T-cell (primary cell): ENCODE data around the gene TNPO3. TPM values are rescaled to one million over a fixed set of nuclear protein-coding genes. Genes with fewer than 3 reads are reported as not detected.

Experiments used
- ATAC-seq, 4 experiments: fragments of 200-7000 bp in 3 of 4; fragments of 150-1000 bp in 1 of 4; cut with Tn5 transposase; replicated peaks in 1 of 4; 1 replicate in 3 of 4; 2 replicates in 1 of 4; pipeline ENCODE4 v1.10.0; 2021; ENCODE audit warnings: moderate library complexity in 3 of 4, mild to moderate bottlenecking in 2 of 4, moderate number of reproducible peaks in 1 of 4
- CTCF ChIA-PET, 2 donors: fragments of 300-600 bp; sonication (Branson Sonifier 250); formaldehyde crosslinking; loops; one replicate each; lab custom pipeline; 2022; ENCODE audit warnings: antibody characterized with exemption in 2 of 2; lab: Charles Lee
- POLR2A ChIA-PET, 2 donors: fragments of 300-600 bp; sonication (Branson Sonifier 250); formaldehyde crosslinking; loops; one replicate each; lab custom pipeline; 2022; ENCODE audit warnings: antibody characterized with exemption in 2 of 2; lab: Charles Lee
- DNase-seq, 35 experiments: peaks; one replicate each; pipeline versions ENCODE4 v3.0.0 to v3.0.0-alpha.2; 2013 to 2023
- H3K27ac ChIP-seq: one replicate; pipeline ENCODE4 v1.5.1; 2013; ENCODE audit warnings: low read length
- H3K27me3 ChIP-seq, 2 experiments: replicated peaks in 1 of 2; 1 replicate in 1 of 2; 2 replicates in 1 of 2; pipeline versions ENCODE4 v1.6.1 to v1.7.0; 2013; ENCODE audit warnings: low read length in 1 of 2, mixed read lengths in 1 of 2; ENCODE audit not compliant: control insufficient read depth in 2 of 2, insufficient read depth in 2 of 2; ENCODE audit errors: extremely low read depth in 1 of 2
- H3K36me3 ChIP-seq, 2 donors: 1 replicate in 1 of 2; 2 replicates in 1 of 2; pipeline versions ENCODE4 v1.6.1 to v1.7.0; 2013; ENCODE audit warnings: low read length in 1 of 2; ENCODE audit not compliant: control insufficient read depth in 2 of 2, insufficient read depth in 1 of 2; ENCODE audit errors: extremely low read depth in 1 of 2
- H3K4me1 ChIP-seq, 2 experiments: 1 replicate in 1 of 2; 2 replicates in 1 of 2; pipeline versions ENCODE4 v1.6.1 to v1.7.0; 2013; ENCODE audit warnings: low read length in 2 of 2, mixed read lengths in 1 of 2; ENCODE audit not compliant: insufficient read depth in 2 of 2, control insufficient read depth in 1 of 2; ENCODE audit errors: extremely low read depth in 1 of 2
- H3K4me3 ChIP-seq, 2 donors: 1 replicate in 1 of 2; 2 replicates in 1 of 2; pipeline versions ENCODE4 v1.5.1 to v1.7.0; 2013; ENCODE audit warnings: mild to moderate bottlenecking in 2 of 2, low read length in 1 of 2, moderate library complexity in 1 of 2; ENCODE audit not compliant: control insufficient read depth in 1 of 2; ENCODE audit errors: extremely low read depth in 1 of 2
- H3K9me3 ChIP-seq: 2 replicates; pipeline ENCODE4 v1.7.0; 2013
- H3K27ac Mint-ChIP-seq, 2 donors: one replicate each; pipeline ENCODE4 v1.8.0; 2020 to 2021; ENCODE audit warnings: mild to moderate bottlenecking in 2 of 2, mixed read lengths in 2 of 2
- H3K27me3 Mint-ChIP-seq, 2 donors: one replicate each; pipeline ENCODE4 v1.8.0; 2021 to 2022; ENCODE audit warnings: mixed read lengths in 2 of 2
- H3K36me3 Mint-ChIP-seq: one replicate; pipeline ENCODE4 v1.8.0; 2021; ENCODE audit warnings: mixed read lengths
- H3K4me1 Mint-ChIP-seq, 3 donors: one replicate each; pipeline ENCODE4 v1.8.0; 2020 to 2022; ENCODE audit warnings: mixed read lengths in 3 of 3, mild to moderate bottlenecking in 1 of 3
- H3K4me3 Mint-ChIP-seq, 3 donors: one replicate each; pipeline ENCODE4 v1.8.0; 2020 to 2022; ENCODE audit warnings: mild to moderate bottlenecking in 3 of 3, mixed read lengths in 3 of 3, moderate library complexity in 3 of 3
- H3K9me3 Mint-ChIP-seq, 3 donors: one replicate each; pipeline ENCODE4 v1.8.0; 2020 to 2022; ENCODE audit warnings: mixed read lengths in 3 of 3
- WGBS: methylation state at CpG from one replicate; pipeline ENCODE4 v1.1.5; 2013; ENCODE audit warnings: missing lambda C conversion rate; ENCODE audit not compliant: insufficient coverage; 5-methylcytosine and 5-hydroxymethylcytosine counted together
- total RNA-seq, 35 experiments: library from RNA in 6 of 35; stranded (reverse) in 6 of 35; fragments of 120-200 nt in 1 of 35; gene quantifications; one replicate each; pipeline versions ENCODE4 v1.2.1 to v1.2.4 and lab custom pipeline; 2013 to 2026

Gene TNPO3
- total RNA-seq (10 to 100 TPM; 26.5 to 39.9 (median 35.9) TPM), total RNA-seq (lab: John Stamatoyannopoulos, UW) (61.2 to 213 (median 104) reads per million in 29 experiments)
- 39.1 TPM for total RNA-seq (2013)

GRCh38 chr7:129054438-129055293 lies at the start of gene TNPO3:
TNPO3 (minus strand) TSS chr7:129055111; CDS start chr7:129054770, 341 bp downstream.
- Histone ChIP-seq H3K36me3 (peaks cover 0 to 5% of the 10 kb centered on the region in 2 donors), H3K4me3 (peak within 1 kb of the TSS; percentile 76 to 89), H3K27ac (peak within 1 kb of the TSS; percentile 95), H3K4me1 (peaks cover 14 to 21% of the 10 kb centered on the region in 2 experiments), H3K27me3 (no peaks in the 10 kb centered on the region), H3K9me3 (no peaks in the 10 kb centered on the region)
- peaks cover 6% of the 10 kb centered on the region for H3K36me3 Mint-ChIP-seq
- DNase-seq (peak; percentile 77 to 92 (median 86)), ATAC-seq (peak; percentile 87 to 89 (median 88))
- H3K27me3 Mint-ChIP-seq, result peaks cover 4 to 6% of the 10 kb centered on the region in 2 donors
- peak within 1 kb of the TSS; percentile 95 to 96 (median 96) for H3K4me3 Mint-ChIP-seq
- H3K9me3 Mint-ChIP-seq, result no peaks in the 10 kb centered on the region
- ChIA-PET POLR2A (interaction anchor here (0.6 to 1.0 kb wide), 4 partner anchors 11 to 1219 kb away, joined by 3 to 6 read pairs (median 4); no protein-coding TSS in a partner anchor), CTCF (interaction anchor here in 1 of 2 donors (0.8 to 1.3 kb wide), 3 partner anchors 9 to 109 kb away, joined by 3 read pairs; no protein-coding TSS in a partner anchor)
- H3K27ac Mint-ChIP-seq, result peak within 1 kb of the TSS; percentile 98 to 100
- under 1% methylated on average over 59 of the region's 59 CpGs for WGBS
- H3K4me1 Mint-ChIP-seq, result peaks cover 31 to 46% (median 42%) of the 10 kb centered on the region in 3 donors

- ATAC-seq, result no peak
- Mint-ChIP-seq H3K4me3 (no peak overlapping the region), H3K27ac (no peak overlapping the region), H3K36me3 (no peaks in the 10 kb centered on the region), H3K27me3 (no peaks in the 10 kb centered on the region), H3K9me3 (no peaks in the 10 kb centered on the region), H3K4me1 (no peaks in the 10 kb centered on the region)
- H3K27me3 ChIP-seq, result peaks cover 0 to 5% of the 10 kb centered on the region in 2 experiments
- H3K9me3 ChIP-seq, result no peaks in the 10 kb centered on the region
- WGBS, result 60% methylated on average over 1 of the region's 4 CpGs
- DNase-seq, result no peak
- H3K27ac ChIP-seq, result no peak overlapping the region
- POLR2A ChIA-PET, result no interaction called here
- no peak overlapping the region for H3K4me3 ChIP-seq
- CTCF ChIA-PET, result interaction anchor here in 1 of 2 donors (0.7 kb wide), 2 partner anchors 12 to 42 kb away, joined by 3 read pairs; no protein-coding TSS in a partner anchor
- H3K36me3 ChIP-seq, result peaks cover 0 to 4% of the 10 kb centered on the region in 2 donors
- H3K4me1 ChIP-seq, result no peaks in the 10 kb centered on the region
These were observed 48.8 kb upstream of the TNPO3 start for GRCh38 chr7:129103561-129104324.

DNA sequence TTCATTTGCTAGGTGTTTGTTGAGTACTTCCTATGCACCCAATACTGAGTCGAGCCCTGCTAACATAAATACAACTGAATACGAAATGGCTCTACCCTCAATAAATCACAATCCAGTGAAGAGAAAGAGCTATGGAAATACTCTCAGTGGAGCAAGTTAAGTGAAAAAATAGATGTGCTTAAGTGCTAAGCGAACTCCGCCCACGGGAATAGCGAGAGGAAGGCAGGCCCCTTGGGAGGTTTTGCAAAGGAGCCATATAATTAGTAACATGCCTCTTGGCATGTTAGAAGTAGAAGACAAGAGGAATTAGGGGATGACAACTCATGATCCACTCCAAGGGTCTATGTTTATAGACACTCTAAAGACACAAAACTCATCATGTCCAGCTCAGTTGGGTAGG lies 46.8 kb upstream of the TNPO3 start:
- no peaks in the 10 kb centered on the region for H3K36me3 Mint-ChIP-seq
- H3K9me3 Mint-ChIP-seq, result no peaks in the 10 kb centered on the region
- WGBS, result 89% methylated on average over 3 of the region's 6 CpGs
- POLR2A ChIA-PET, result no interaction called here
- DNase-seq (no peak), ATAC-seq (no peak)
- peaks cover 0 to 5% of the 10 kb centered on the region in 2 experiments for H3K27me3 ChIP-seq
- H3K9me3 ChIP-seq, result no peaks in the 10 kb centered on the region
- H3K27ac Mint-ChIP-seq, result no peak overlapping the region
- no peaks in the 10 kb centered on the region for H3K4me1 ChIP-seq
- no peak overlapping the region for H3K27ac ChIP-seq
- no peak overlapping the region for H3K4me3 ChIP-seq
- CTCF ChIA-PET, result interaction anchor here in 1 of 2 donors (0.6 kb wide), 1 partner anchor 417 kb away, joined by 5 read pairs; no protein-coding TSS in a partner anchor
- no peaks in the 10 kb centered on the region for H3K36me3 ChIP-seq
- H3K4me1 Mint-ChIP-seq, result peaks cover 0 to under 1% (median 0%) of the 10 kb centered on the region in 3 donors
- no peak overlapping the region for H3K4me3 Mint-ChIP-seq
- no peaks in the 10 kb centered on the region for H3K27me3 Mint-ChIP-seq

GRCh38 chr7:129100827-129101166 lies 45.9 kb upstream of the TNPO3 start:
- no peak for ATAC-seq
- Histone ChIP-seq H3K4me1 (no peaks in the 10 kb centered on the region), H3K4me3 (no peak overlapping the region), H3K27ac (no peak overlapping the region), H3K9me3 (no peaks in the 10 kb centered on the region), H3K36me3 (no peaks in the 10 kb centered on the region), H3K27me3 (peaks cover 0 to 5% of the 10 kb centered on the region in 2 experiments)
- Mint-ChIP-seq H3K36me3 (no peaks in the 10 kb centered on the region), H3K27me3 (no peaks in the 10 kb centered on the region), H3K27ac (no peak overlapping the region), H3K4me1 (peaks cover under 1 to 5% (median 4%) of the 10 kb centered on the region in 3 donors), H3K9me3 (no peaks in the 10 kb centered on the region), H3K4me3 (no peak overlapping the region)
- CTCF ChIA-PET, result interaction anchor here in 1 of 2 donors (0.6 to 0.8 kb wide), 2 partner anchors 9 to 15 kb away, joined by 3 to 5 read pairs; no protein-coding TSS in a partner anchor
- POLR2A ChIA-PET, result no interaction called here
- DNase-seq, result no peak
- WGBS, result no CpG with 5 or more reads among the region's 2 CpGs

DNA sequence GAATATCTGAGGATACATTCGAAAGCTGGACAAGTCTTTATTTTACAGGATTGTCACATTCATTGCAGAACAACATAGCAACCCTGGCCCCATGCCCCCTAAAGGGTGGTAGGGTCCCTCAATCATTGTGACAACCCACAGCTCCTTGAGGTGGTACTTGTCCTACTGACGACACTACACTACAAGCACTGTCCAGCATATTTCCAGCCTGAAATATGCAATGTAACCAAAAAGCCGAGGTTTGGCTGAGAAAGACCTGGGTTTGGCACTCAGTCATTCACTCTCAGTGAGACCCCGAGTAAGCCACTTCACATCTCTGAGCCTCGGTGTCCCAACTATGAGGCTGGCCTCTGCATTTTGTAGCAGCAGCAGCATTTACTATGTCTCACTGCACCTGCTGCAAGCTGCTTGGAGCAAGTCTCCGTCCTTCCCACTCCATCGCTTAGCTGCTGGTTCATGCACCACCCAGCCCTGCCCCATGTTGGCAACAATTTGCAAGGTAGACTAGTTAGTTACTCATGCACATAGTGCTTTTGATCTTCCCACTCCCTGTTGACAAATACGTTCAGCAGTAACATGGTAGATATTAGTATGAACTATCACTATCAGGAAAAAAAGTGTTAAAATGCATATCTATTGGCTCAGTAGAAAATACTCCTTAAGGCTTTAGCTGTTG lies 43.6 kb upstream of the TNPO3 start:
- no peaks in the 10 kb centered on the region for H3K27me3 Mint-ChIP-seq
- no peak overlapping the region for H3K27ac Mint-ChIP-seq
- DNase-seq (no peak), ATAC-seq (no peak)
- no peak overlapping the region for H3K4me3 ChIP-seq
- H3K9me3 ChIP-seq, result no peaks in the 10 kb centered on the region
- H3K36me3 Mint-ChIP-seq, result no peaks in the 10 kb centered on the region
- H3K4me1 ChIP-seq, result peaks cover 2 to 13% of the 10 kb centered on the region in 2 experiments
- WGBS, result 75% methylated on average over 7 of the region's 8 CpGs
- no peak overlapping the region for H3K4me3 Mint-ChIP-seq
- no peaks in the 10 kb centered on the region for H3K9me3 Mint-ChIP-seq
- CTCF ChIA-PET, result interaction anchor here in 1 of 2 donors (0.5 kb wide), 1 partner anchor 1107 kb away, joined by 3 read pairs; the partner anchor contains the start of gene TMEM209
- POLR2A ChIA-PET, result no interaction called here
- no peak overlapping the region for H3K27ac ChIP-seq
- H3K36me3 ChIP-seq, result no peaks in the 10 kb centered on the region
- H3K27me3 ChIP-seq, result peaks cover 0 to 5% of the 10 kb centered on the region in 2 experiments
- peaks cover 9 to 14% (median 13%) of the 10 kb centered on the region in 3 donors for H3K4me1 Mint-ChIP-seq
